Esophagus squamous epithelium (tissue), 4 donors: Measurements from ENCODE around the gene ATP7B.

Experiments used
- CTCF ChIP-seq, 6 experiments: fragments of 450-650 bp in 4 of 6; fragments of 200-600 bp in 2 of 6; sonication (generic) in 2 of 6; IDR thresholded peaks; one replicate each; pipeline ENCODE4 v1.5.1; 2016 to 2019; ENCODE audit warnings: antibody characterized with exemption in 6 of 6, mild to moderate bottlenecking in 4 of 6, moderate library complexity in 4 of 6
- POLR2A ChIP-seq, 4 donors: fragments of 450-650 bp; IDR thresholded peaks; one replicate each; pipeline ENCODE4 v1.6.1; 2017; ENCODE audit warnings: antibody characterized with exemption in 4 of 4, mild to moderate bottlenecking in 4 of 4, moderate library complexity in 3 of 4

GRCh38 chr13:52010890-52011631 is at the start of gene ATP7B:
- no peak for TF ChIP-seq CTCF (IDR thresholded peaks at IDR 0.05)
- TF ChIP-seq POLR2A (IDR thresholded peaks at IDR 0.05), result no peak
